GM21529 (cell line): Measurements from ENCODE around the gene TEPSIN.
A peak's percentile ranks its signal among the peaks of the same experiment; 100 is the strongest.

Experiments used
- ATAC-seq: cut with Tn5 transposase; IDR thresholded peaks from one replicate; pipeline ENCODE4 v1.9.1; 2021; ENCODE audit not compliant: unreplicated experiment

TEPSIN gene

GRCh38 chr17:81238815-81239713 is at the start of gene TEPSIN, which contains the start of gene NDUFAF8:
TSS of gene TEPSIN (minus strand) at chr17:81239055. CDS start at chr17:81239033, 22 bp downstream.
TSS of gene NDUFAF8 (plus strand) at chr17:81239318. CDS start at chr17:81239364, 46 bp downstream.
- ATAC-seq, result peak; percentile 93

- ATAC-seq, result no peak
These were observed 49.0 kb upstream of the TEPSIN start for GRCh38 chr17:81287741-81288430.

- ATAC-seq, result no peak
These were observed 48.3 kb upstream of the TEPSIN start for GRCh38 chr17:81287152-81287551.

GRCh38 chr17:81286491-81287145 is 47.8 kb upstream of the TEPSIN start:
- ATAC-seq, result no peak

- ATAC-seq, result no peak
These were observed 47.0 kb upstream of the TEPSIN start for GRCh38 chr17:81285894-81286293.

GRCh38 chr17:81285179-81285878 is 46.5 kb upstream of the TEPSIN start:
- no peak for ATAC-seq

GRCh38 chr17:81282876-81283275 is 44.0 kb upstream of the TEPSIN start:
- ATAC-seq, result no peak

- no peak for ATAC-seq
These were observed 43.3 kb upstream of the TEPSIN start for GRCh38 chr17:81282141-81282540.

GRCh38 chr17:81280571-81280970 is 41.7 kb upstream of the TEPSIN start:
- ATAC-seq, result no peak

GRCh38 chr17:81279278-81280275 is 40.7 kb upstream of the TEPSIN start:
- no peak for ATAC-seq

GRCh38 chr17:81278831-81279230 is 40.0 kb upstream of the TEPSIN start:
- no peak for ATAC-seq

GRCh38 chr17:81277946-81278693 is 39.3 kb upstream of the TEPSIN start:
- no peak for ATAC-seq

GRCh38 chr17:81277421-81277820 is 38.6 kb upstream of the TEPSIN start:
- ATAC-seq, result no peak

- ATAC-seq, result no peak
These were observed 37.9 kb upstream of the TEPSIN start for GRCh38 chr17:81276781-81277180.

GRCh38 chr17:81274471-81274855 is 35.6 kb upstream of the TEPSIN start:
- ATAC-seq, result no peak

- ATAC-seq, result no peak
These were observed 35.0 kb upstream of the TEPSIN start for GRCh38 chr17:81273698-81274470.

GRCh38 chr17:81272616-81273015 is 33.8 kb upstream of the TEPSIN start:
- ATAC-seq, result no peak

- no peak for ATAC-seq
These were observed 32.4 kb upstream of the TEPSIN start for GRCh38 chr17:81271226-81271625.
